GM12891 (cell line): ENCODE measurements around the gene SERTAD4.

Experiments
- POLR2A ChIP-seq: IDR thresholded peaks from 2 replicates; pipeline ENCODE4 v1.6.1; 2011; ENCODE audit warnings: low read depth, low read length, control low read depth
- POLR2AphosphoS5 ChIP-seq: IDR thresholded peaks from 2 replicates; pipeline ENCODE4 v1.6.1; 2011; ENCODE audit warnings: low read depth, low read length, control low read depth
- POU2F2 ChIP-seq: IDR thresholded peaks from 2 replicates; pipeline ENCODE4 v1.6.1; 2011; ENCODE audit warnings: low read depth, mild to moderate bottlenecking, control low read depth, low read length, moderate library complexity
- SPI1 ChIP-seq: IDR thresholded peaks from 2 replicates; pipeline ENCODE4 v1.6.1; 2011; ENCODE audit warnings: low read depth, low read length, control low read depth
- TAF1 ChIP-seq: IDR thresholded peaks from 2 replicates; pipeline ENCODE4 v1.6.1; 2011; ENCODE audit warnings: low read depth, low read length, control low read depth

- TF ChIP-seq POLR2A (no peak), TAF1 (no peak), POLR2AphosphoS5 (no peak), SPI1 (no peak), POU2F2 (no peak)
Observed at GRCh38 chr1:210291081-210291764, 58.6 kb downstream of the SERTAD4 start.
